Hippocampal formation (tissue), 2 donors: ENCODE results near the gene DQX1.
A peak's percentile ranks its signal among the peaks of the same experiment; 100 is the strongest.

Source experiments
- DNase-seq, 2 donors: peaks; one replicate each; lab custom pipeline; 2025; lab: John Stamatoyannopoulos, UW

The DQX1 gene

GRCh38 chr2:74532222-74532621 lies 6.2 kb upstream of the DQX1 start:
- peak in 1 of 2 donors; percentile 19 for DNase-seq

- no peak for DNase-seq
Measured at GRCh38 chr2:74531666-74532065, 5.6 kb upstream of the DQX1 start.

GRCh38 chr2:74530239-74531187 lies 4.5 kb upstream of the DQX1 start:
- DNase-seq, result no peak

GRCh38 chr2:74529357-74530238 lies 3.6 kb upstream of the DQX1 start, which contains the start of the genes AUP1 and HTRA2:
TSS of gene AUP1 (minus strand) at chr2:74529706. CDS start at chr2:74529629, 77 bp downstream.
TSS of gene HTRA2 (plus strand) at chr2:74529933. CDS start at chr2:74530007, 74 bp downstream.
- peak; percentile 98 for DNase-seq

- no peak for DNase-seq
Measured at GRCh38 chr2:74528600-74529356, 2.7 kb upstream of the DQX1 start.

- DNase-seq, result no peak
Measured at GRCh38 chr2:74527741-74528140, 1.7 kb upstream of the DQX1 start.

- no peak for DNase-seq
Measured at GRCh38 chr2:74526649-74527230, 709 bp upstream of the DQX1 start.

GRCh38 chr2:74524955-74525716 lies 895 bp downstream of the DQX1 start:
- no peak for DNase-seq

GRCh38 chr2:74524005-74524404 lies 2.0 kb downstream of the DQX1 start:
- DNase-seq, result no peak

GRCh38 chr2:74522516-74522915 lies 3.5 kb downstream of the DQX1 start:
- DNase-seq, result no peak

- no peak for DNase-seq
Measured at GRCh38 chr2:74516650-74517049, 9.4 kb downstream of the DQX1 start.

- peak in 1 of 2 donors; percentile 22 for DNase-seq
Measured at GRCh38 chr2:74515981-74516633, 9.9 kb downstream of the DQX1 start.

GRCh38 chr2:74515271-74515980 lies 10.6 kb downstream of the DQX1 start:
- no peak for DNase-seq

GRCh38 chr2:74514368-74515270 lies 11.4 kb downstream of the DQX1 start, which contains the start of gene TLX2:
TSS of gene TLX2 (plus strand) at chr2:74514450. CDS start at chr2:74514807, 357 bp downstream.
- no peak for DNase-seq

GRCh38 chr2:74513605-74514367 lies 12.2 kb downstream of the DQX1 start:
- no peak for DNase-seq

GRCh38 chr2:74512744-74513604 lies 13.1 kb downstream of the DQX1 start:
- DNase-seq, result no peak
